Upper lobe of right lung (tissue), 1 donor: Measurements from ENCODE around the gene TARBP1. TPM values are rescaled to one million over a fixed set of nuclear protein-coding genes. Genes with fewer than 3 reads are reported as not detected.

Experiments
- ATAC-seq: fragments of 200-7000 bp; cut with Tn5 transposase; one replicate; pipeline ENCODE4 v1.9.1; 2020; ENCODE audit warnings: mild to moderate bottlenecking, moderate library complexity
- DNase-seq: peaks from one replicate; pipeline ENCODE4 v3.0.0-alpha.2; 2020
- H3K27ac ChIP-seq: fragments of 200-600 bp; one replicate; pipeline ENCODE4 v1.8.0; 2022
- H3K27me3 ChIP-seq: fragments of 200-600 bp; one replicate; pipeline ENCODE4 v1.8.0; 2022; ENCODE audit warnings: mild to moderate bottlenecking
- H3K36me3 ChIP-seq: fragments of 200-600 bp; one replicate; pipeline ENCODE4 v1.8.0; 2022
- H3K4me1 ChIP-seq: fragments of 200-600 bp; one replicate; pipeline ENCODE4 v1.8.0; 2022
- H3K4me3 ChIP-seq: fragments of 200-600 bp; one replicate; pipeline ENCODE4 v1.8.0; 2022; ENCODE audit warnings: mild to moderate bottlenecking
- H3K9me3 ChIP-seq: fragments of 200-600 bp; one replicate; pipeline ENCODE4 v1.8.0; 2022
- intact Hi-C: fragments of 100-400 bp; cut with DNase I; formaldehyde crosslinking; loops from one replicate; pipeline ENCODE4 v1.11.0; 2022
- total RNA-seq: library from RNA; stranded (reverse); fragmentation: NEBNext Ultra II Directional; extraction: Animal tissue kit (Norgen Biotek cat#: 25700); gene quantifications from one replicate; pipeline ENCODE4 v1.2.1, GENCODE V29; 2021
- TF ChIP-seq, protein P1 (sequence below): fragments of 200-600 bp; IDR thresholded peaks from one replicate; pipeline ENCODE4 v1.8.0; 2022; ENCODE audit warnings: antibody characterized with exemption
- donor health status: DM: no; HTN: yes; CAD: no; lungs with severe emphysema.

TARBP1 gene
- total RNA-seq, 1 donor from 2014 or later = 18.3 TPM

DNA sequence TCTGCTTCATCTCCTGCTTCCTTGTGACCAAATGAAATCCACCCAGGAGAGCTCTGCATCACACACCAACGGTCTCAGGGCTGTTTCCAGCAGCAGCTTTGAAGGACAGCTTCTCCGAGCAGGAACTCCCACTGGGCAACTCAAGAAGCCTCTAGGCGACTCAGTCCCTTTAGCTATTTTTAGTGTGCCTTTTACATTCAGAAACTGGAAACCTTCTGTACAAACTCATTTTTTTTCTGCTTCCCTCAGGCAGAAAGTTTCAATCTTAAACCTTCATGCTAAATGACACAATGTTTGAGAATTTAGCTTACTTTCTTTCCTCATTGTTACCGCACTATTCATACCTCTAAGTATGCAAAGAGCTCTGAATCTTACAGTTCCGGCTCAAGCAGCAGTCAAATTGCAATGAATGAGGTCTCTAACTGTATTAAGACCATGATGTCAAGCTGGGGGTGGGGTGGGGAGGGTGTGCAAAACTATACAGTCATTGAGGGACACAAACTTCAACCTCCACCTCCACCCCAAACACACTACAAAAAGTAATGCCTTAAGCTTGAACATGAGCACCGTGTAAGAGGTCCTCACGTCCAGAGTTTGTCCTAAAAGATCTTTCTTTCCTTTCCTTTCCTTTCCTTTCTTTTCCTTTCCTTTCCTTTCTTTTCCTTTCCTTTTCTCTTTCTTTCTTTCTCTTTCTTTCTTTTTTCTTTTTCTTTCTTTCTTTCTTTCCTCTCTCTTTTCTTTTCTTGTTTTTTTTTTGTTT, 16.4 kb upstream of the TARBP1 start:
- H3K4me3 ChIP-seq = no peak overlapping the region
- H3K36me3 ChIP-seq = no peaks in the 10 kb centered on the region
- H3K4me1 ChIP-seq = peaks cover 20% of the 10 kb centered on the region
- peak; percentile 24 for ATAC-seq
- TF ChIP-seq, protein P1, sequence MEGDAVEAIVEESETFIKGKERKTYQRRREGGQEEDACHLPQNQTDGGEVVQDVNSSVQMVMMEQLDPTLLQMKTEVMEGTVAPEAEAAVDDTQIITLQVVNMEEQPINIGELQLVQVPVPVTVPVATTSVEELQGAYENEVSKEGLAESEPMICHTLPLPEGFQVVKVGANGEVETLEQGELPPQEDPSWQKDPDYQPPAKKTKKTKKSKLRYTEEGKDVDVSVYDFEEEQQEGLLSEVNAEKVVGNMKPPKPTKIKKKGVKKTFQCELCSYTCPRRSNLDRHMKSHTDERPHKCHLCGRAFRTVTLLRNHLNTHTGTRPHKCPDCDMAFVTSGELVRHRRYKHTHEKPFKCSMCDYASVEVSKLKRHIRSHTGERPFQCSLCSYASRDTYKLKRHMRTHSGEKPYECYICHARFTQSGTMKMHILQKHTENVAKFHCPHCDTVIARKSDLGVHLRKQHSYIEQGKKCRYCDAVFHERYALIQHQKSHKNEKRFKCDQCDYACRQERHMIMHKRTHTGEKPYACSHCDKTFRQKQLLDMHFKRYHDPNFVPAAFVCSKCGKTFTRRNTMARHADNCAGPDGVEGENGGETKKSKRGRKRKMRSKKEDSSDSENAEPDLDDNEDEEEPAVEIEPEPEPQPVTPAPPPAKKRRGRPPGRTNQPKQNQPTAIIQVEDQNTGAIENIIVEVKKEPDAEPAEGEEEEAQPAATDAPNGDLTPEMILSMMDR = no peak
- intact Hi-C loops = loop anchor here (5.0 kb wide), 1 partner anchor 592 kb away; no protein-coding TSS in a partner anchor
- no peaks in the 10 kb centered on the region for H3K27me3 ChIP-seq
- no peaks in the 10 kb centered on the region for H3K9me3 ChIP-seq
- peak overlapping the region; percentile 25 for H3K27ac ChIP-seq
- DNase-seq = no peak

DNA sequence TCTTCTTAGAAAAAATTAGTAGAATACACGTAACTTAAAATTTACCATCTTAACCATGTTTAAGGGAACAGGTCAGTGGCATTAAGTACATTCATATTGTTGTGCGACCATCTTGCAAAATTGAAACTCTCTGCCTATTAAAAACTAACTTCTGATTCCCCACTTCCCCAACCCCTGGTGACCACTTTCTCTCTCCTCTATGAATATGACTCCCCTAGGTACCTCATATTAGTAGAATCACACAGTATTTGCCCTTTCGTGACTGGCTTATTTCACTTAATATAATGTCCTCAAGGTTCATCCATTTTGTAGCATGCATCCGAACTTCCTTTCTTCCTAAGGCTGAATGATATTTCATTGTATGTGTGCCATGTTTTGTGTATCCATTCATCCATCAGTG, 15.1 kb upstream of the TARBP1 start:
- no peak for DNase-seq
- intact Hi-C loops = no loop called here
- peaks cover 8% of the 10 kb centered on the region for H3K4me1 ChIP-seq
- H3K4me3 ChIP-seq = no peak overlapping the region
- TF ChIP-seq, protein P1 = no peak
- H3K27ac ChIP-seq = no peak overlapping the region
- no peak for ATAC-seq
- no peaks in the 10 kb centered on the region for H3K27me3 ChIP-seq
- H3K9me3 ChIP-seq = no peaks in the 10 kb centered on the region
- H3K36me3 ChIP-seq = no peaks in the 10 kb centered on the region

DNA sequence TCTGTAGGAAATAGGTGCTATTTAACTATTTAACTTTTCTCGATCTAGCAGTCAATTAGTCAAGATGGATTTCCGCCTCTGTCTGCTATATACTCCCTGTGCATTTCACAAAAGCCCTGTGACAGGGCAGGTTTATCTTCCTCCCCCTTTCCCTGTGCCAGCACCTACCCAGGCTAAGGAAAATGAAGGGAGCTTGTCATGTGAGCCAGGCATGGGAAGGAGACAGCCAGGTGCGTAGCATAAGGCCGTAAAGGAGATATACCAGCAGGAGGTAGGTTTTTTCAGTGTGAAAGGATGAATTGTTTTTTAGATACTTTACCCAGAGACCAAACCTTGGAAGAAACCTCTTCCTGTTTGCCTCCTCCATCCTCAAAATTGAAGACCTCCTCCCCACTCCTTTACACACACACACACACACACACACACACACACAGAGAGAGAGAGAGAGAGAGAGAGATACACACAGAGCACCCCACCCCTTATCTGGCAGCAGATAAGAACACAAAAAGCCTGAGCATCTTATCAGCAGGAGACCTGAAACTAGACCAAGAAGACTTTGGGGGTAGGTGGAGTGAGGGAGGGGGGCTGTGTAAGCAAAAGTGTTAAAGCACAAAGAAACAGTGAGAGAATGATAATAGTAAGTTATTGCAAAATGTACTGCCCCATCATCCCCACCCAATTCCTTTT, 12.0 kb upstream of the TARBP1 start:
- no peak overlapping the region for H3K4me3 ChIP-seq
- H3K27ac ChIP-seq = no peak overlapping the region
- intact Hi-C loops = no loop called here
- H3K36me3 ChIP-seq = no peaks in the 10 kb centered on the region
- H3K9me3 ChIP-seq = no peaks in the 10 kb centered on the region
- no peaks in the 10 kb centered on the region for H3K27me3 ChIP-seq
- TF ChIP-seq, protein P1 = no peak
- DNase-seq (no peak), ATAC-seq (no peak)
- peaks cover 9% of the 10 kb centered on the region for H3K4me1 ChIP-seq

DNA sequence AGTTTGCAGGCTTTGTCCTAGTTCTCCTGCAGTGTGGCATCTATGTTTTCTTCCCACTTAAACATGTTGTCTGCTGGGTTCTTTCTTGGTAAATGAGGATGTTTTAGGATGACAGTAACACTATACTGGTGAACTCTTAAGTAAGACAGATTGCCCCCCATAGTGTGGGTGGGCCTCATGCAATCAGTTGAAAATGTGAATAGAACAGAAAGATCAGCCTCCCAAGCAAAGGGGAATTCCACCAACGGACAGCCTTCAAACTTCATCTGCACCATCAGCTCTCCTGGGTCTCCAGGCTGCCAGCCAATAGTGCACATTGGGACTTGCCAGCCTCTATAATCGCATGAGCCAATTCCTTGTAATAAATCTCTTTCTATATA, 10.7 kb upstream of the TARBP1 start:
- DNase-seq (no peak), ATAC-seq (no peak)
- intact Hi-C loops = loop anchor here (5.0 to 10.0 kb wide), 2 partner anchors 608 to 925 kb away; no protein-coding TSS in a partner anchor
- H3K9me3 ChIP-seq = no peaks in the 10 kb centered on the region
- no peak overlapping the region for H3K4me3 ChIP-seq
- H3K4me1 ChIP-seq = peaks cover 9% of the 10 kb centered on the region
- TF ChIP-seq, protein P1 = no peak
- H3K27me3 ChIP-seq = no peaks in the 10 kb centered on the region
- H3K36me3 ChIP-seq = no peaks in the 10 kb centered on the region
- H3K27ac ChIP-seq = peak overlapping the region; percentile 26

DNA sequence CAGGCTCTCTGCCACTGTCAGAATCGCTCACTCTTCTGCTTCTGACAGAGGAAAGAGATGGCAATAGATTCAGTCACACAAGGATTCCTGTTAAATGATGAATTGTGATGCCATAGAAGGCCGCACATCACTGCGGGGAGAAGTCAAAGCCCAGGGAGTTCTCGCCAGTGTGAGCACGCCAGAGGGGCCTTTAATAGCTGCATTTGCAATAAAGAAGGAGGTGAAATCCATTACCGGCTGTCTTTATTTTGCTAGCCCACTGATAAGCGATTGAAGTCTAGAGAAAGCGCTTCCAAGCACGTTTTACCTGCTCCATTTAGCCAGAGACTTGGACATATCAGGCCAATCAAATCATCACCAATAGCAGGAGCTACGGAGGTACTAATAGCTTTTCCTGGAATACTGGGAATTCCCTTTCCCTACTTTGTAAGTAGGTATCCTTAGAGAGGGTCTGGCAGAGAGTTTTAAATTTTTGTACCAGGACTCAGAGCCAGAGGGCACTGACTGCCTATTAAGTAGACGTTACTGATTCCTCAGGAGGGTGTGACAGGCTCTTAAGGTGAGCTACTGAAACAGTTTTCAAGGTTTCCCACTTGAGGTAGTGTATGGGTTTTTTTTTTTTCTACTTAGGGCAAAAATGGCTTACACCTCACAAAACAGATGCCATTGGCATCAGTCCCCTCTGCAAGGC, 10.2 kb upstream of the TARBP1 start:
- Histone ChIP-seq H3K9me3 (no peaks in the 10 kb centered on the region), H3K27me3 (no peaks in the 10 kb centered on the region), H3K27ac (peak overlapping the region; percentile 26), H3K4me3 (no peak overlapping the region), H3K36me3 (no peaks in the 10 kb centered on the region), H3K4me1 (peaks cover 9% of the 10 kb centered on the region)
- peak; percentile 78 for ATAC-seq
- DNase-seq = no peak
- TF ChIP-seq, protein P1 = no peak
- intact Hi-C loops = loop anchor here (5.0 to 10.0 kb wide), 2 partner anchors 608 to 926 kb away; no protein-coding TSS in a partner anchor
